Thyroid gland (tissue), 4 donors: ENCODE data around the gene SLN.

ENCODE experiments used
- CTCF ChIP-seq, 6 experiments: fragments of 200-600 bp in 3 of 6; fragments of 450-650 bp in 3 of 6; sonication (generic) in 3 of 6; IDR thresholded peaks; one replicate each; pipeline ENCODE4 v1.5.1; 2016 to 2019; ENCODE audit warnings: antibody characterized with exemption in 6 of 6, mild to moderate bottlenecking in 2 of 6, inconsistent platforms in 1 of 6, moderate library complexity in 1 of 6
- POLR2A ChIP-seq, 2 donors: fragments of 450-650 bp; IDR thresholded peaks; one replicate each; pipeline ENCODE4 v1.6.1; 2017; ENCODE audit warnings: antibody characterized with exemption in 2 of 2, mild to moderate bottlenecking in 2 of 2, moderate library complexity in 1 of 2

- TF ChIP-seq CTCF (IDR thresholded peaks at IDR 0.05) (no peak), POLR2A (IDR thresholded peaks at IDR 0.05) (no peak)
These were observed 41.8 kb downstream of the SLN start for GRCh38 chr11:107669893-107670601.
